Erythroblast (primary cell): ENCODE measurements around the gene TPRN.

ENCODE experiments used
- GATA1 ChIP-seq: IDR thresholded peaks from 2 replicates; pipeline ENCODE4 v1.6.1; 2011; ENCODE audit warnings: low read depth, mild to moderate bottlenecking, control low read depth, low read length, moderate library complexity
- POLR2A ChIP-seq: IDR thresholded peaks from 2 replicates; pipeline ENCODE4 v1.6.1; 2011; ENCODE audit warnings: mild to moderate bottlenecking, low read length

GRCh38 chr9:137228968-137229896 lies 28.7 kb upstream of the TPRN start:
- TF ChIP-seq POLR2A (no peak), GATA1 (no peak)
